GM19467 (cell line): ENCODE data around the gene B4GAT1.
"Not testable (repeated sequence)": the region's sequence is repeated elsewhere in the genome, so short reads cannot be mapped to it uniquely, and the experiment has no call there.

Experiments used
- ATAC-seq: cut with Tn5 transposase; IDR thresholded peaks from one replicate; pipeline ENCODE4 v1.9.1; 2021; ENCODE audit warnings: mild to moderate bottlenecking, moderate library complexity; ENCODE audit not compliant: unreplicated experiment

The B4GAT1 gene

GRCh38 chr11:66326261-66327111, 20.9 kb downstream of the B4GAT1 start:
- ATAC-seq, result no peak

- no peak for ATAC-seq
These were observed 22.2 kb downstream of the B4GAT1 start for GRCh38 chr11:66325263-66325671.

GRCh38 chr11:66324664-66325063, 22.8 kb downstream of the B4GAT1 start:
- no peak for ATAC-seq

GRCh38 chr11:66323684-66324083, 23.7 kb downstream of the B4GAT1 start:
- no peak for ATAC-seq

- no peak for ATAC-seq
These were observed 24.5 kb downstream of the B4GAT1 start for GRCh38 chr11:66322732-66323427.

- ATAC-seq, result no peak
These were observed 25.8 kb downstream of the B4GAT1 start for GRCh38 chr11:66321606-66322005.

- ATAC-seq, result not testable (repeated sequence)
These were observed 26.7 kb downstream of the B4GAT1 start for GRCh38 chr11:66320748-66321147.

- not testable (repeated sequence) for ATAC-seq
These were observed 27.1 kb downstream of the B4GAT1 start for GRCh38 chr11:66320289-66320688.

GRCh38 chr11:66318600-66318970, 28.8 kb downstream of the B4GAT1 start:
- no peak for ATAC-seq

- no peak for ATAC-seq
These were observed 29.5 kb downstream of the B4GAT1 start for GRCh38 chr11:66317723-66318599.

- no peak for ATAC-seq
These were observed 30.1 kb downstream of the B4GAT1 start for GRCh38 chr11:66317322-66317722.

GRCh38 chr11:66316849-66317251, 30.6 kb downstream of the B4GAT1 start, which contains the start of gene CD248:
Gene CD248 (minus strand): TSS chr11:66317044. CDS start chr11:66317027, 17 bp downstream.
- ATAC-seq, result no peak

- ATAC-seq, result no peak
These were observed 31.3 kb downstream of the B4GAT1 start for GRCh38 chr11:66315921-66316811.

GRCh38 chr11:66315498-66315885, 31.9 kb downstream of the B4GAT1 start:
- ATAC-seq, result no peak

- ATAC-seq, result no peak
These were observed 32.6 kb downstream of the B4GAT1 start for GRCh38 chr11:66314561-66315497.

GRCh38 chr11:66314186-66314501, 33.3 kb downstream of the B4GAT1 start:
- ATAC-seq, result no peak

- no peak for ATAC-seq
These were observed 33.9 kb downstream of the B4GAT1 start for GRCh38 chr11:66313321-66314185.
